PC-9 (cell line): ENCODE data around the gene PIK3R2. TPM values are rescaled to one million over a fixed set of nuclear protein-coding genes. Genes with fewer than 3 reads are reported as not detected.

Experiments used
- BruUV-seq: library from RNA; stranded (reverse); fragments of 400-500 nt; replicated peaks from 2 replicates; lab custom pipeline; 2021; lab: Mats Ljungman, UMichigan
- CTCF ChIA-PET: fragments of 300-600 bp; sonication (Branson Sonifier 250); formaldehyde crosslinking; loops from one replicate; lab custom pipeline; 2022; ENCODE audit warnings: antibody characterized with exemption; lab: Charles Lee
- POLR2A ChIA-PET: fragments of 300-600 bp; sonication (Branson Sonifier 250); formaldehyde crosslinking; loops from one replicate; lab custom pipeline; 2022; ENCODE audit warnings: antibody characterized with exemption; ENCODE audit not compliant: unreplicated experiment; lab: Charles Lee
- DNase-seq, 2 experiments: peaks; one replicate each; pipeline versions ENCODE4 v3.0.0 to v3.0.0-alpha.2; 2015 to 2022; ENCODE audit warnings: mixed read lengths in 1 of 2
- H2AFZ ChIP-seq: fragments of 200-600 bp; sonication (generic); 2 replicates; pipeline ENCODE4 v1.8.1; 2017; ENCODE audit warnings: antibody characterized with exemption
- H3F3A ChIP-seq: fragments of 200-600 bp; sonication (generic); 2 replicates; pipeline ENCODE4 v1.8.1; 2017; ENCODE audit warnings: antibody characterized with exemption, mild to moderate bottlenecking, low read depth; ENCODE audit not compliant: insufficient read depth
- H3K27ac ChIP-seq: fragments of 200-600 bp; sonication (generic); 2 replicates; pipeline ENCODE4 v1.6.1; 2016; ENCODE audit warnings: mixed run types
- H3K27me3 ChIP-seq: fragments of 200-600 bp; sonication (generic); 2 replicates; pipeline ENCODE4 v1.6.1; 2016; ENCODE audit warnings: low read depth, mixed run types; ENCODE audit not compliant: insufficient read depth
- H3K36me3 ChIP-seq: fragments of 200-600 bp; sonication (generic); 2 replicates; pipeline ENCODE4 v1.6.1; 2016; ENCODE audit warnings: low read depth, mixed run types
- H3K4me1 ChIP-seq: fragments of 200-600 bp; sonication (generic); replicated peaks from 2 replicates; pipeline ENCODE4 v1.6.1; 2016; ENCODE audit warnings: mixed run types; ENCODE audit not compliant: insufficient read depth
- H3K4me2 ChIP-seq: fragments of 200-600 bp; sonication (generic); 2 replicates; pipeline ENCODE4 v1.6.1; 2017; ENCODE audit warnings: mixed run types
- H3K4me3 ChIP-seq: fragments of 200-600 bp; sonication (generic); 2 replicates; pipeline ENCODE4 v1.6.1; 2016; ENCODE audit warnings: mixed run types
- H3K79me2 ChIP-seq: fragments of 200-600 bp; sonication (generic); 2 replicates; pipeline ENCODE4 v1.6.1; 2017; ENCODE audit warnings: low read depth, mixed run types
- H3K9me2 ChIP-seq: fragments of 200-600 bp; sonication (generic); 2 replicates; pipeline ENCODE4 v1.8.1; 2017; ENCODE audit warnings: mild to moderate bottlenecking; ENCODE audit not compliant: insufficient read depth
- H3K9me3 ChIP-seq: fragments of 200-600 bp; sonication (generic); 2 replicates; pipeline ENCODE4 v1.8.1; 2016; ENCODE audit warnings: low read depth; ENCODE audit not compliant: insufficient read depth
- H4K20me1 ChIP-seq: fragments of 200-600 bp; sonication (generic); 2 replicates; pipeline ENCODE4 v1.8.1; 2017; ENCODE audit not compliant: insufficient read depth
- EZH2 ChIP-seq: fragments of 200-600 bp; sonication (generic); IDR thresholded peaks from 2 replicates; pipeline ENCODE4 v1.8.0; 2017; ENCODE audit warnings: antibody characterized with exemption, low read depth
- intact Hi-C: fragments of 100-400 bp; cut with micrococcal nuclease; formaldehyde crosslinking; loops from one replicate; pipeline ENCODE4 v1.10.0; 2022; ENCODE audit not compliant: unreplicated experiment
- total RNA-seq: library from RNA; stranded (reverse); gene quantifications from 2 replicates; pipeline ENCODE4 v1.2.3, GENCODE V29; 2021
- TF ChIP-seq, protein P1 (sequence below): fragments of 200-600 bp; sonication (generic); conservative IDR thresholded peaks from 2 replicates; pipeline ENCODE4 v1.6.1; 2017; ENCODE audit warnings: mixed run types, antibody characterized with exemption, mild to moderate bottlenecking, moderate library complexity

The PIK3R2 gene
- total RNA-seq, 1 experiment from 2014 or later, result 61.8 TPM

DNA sequence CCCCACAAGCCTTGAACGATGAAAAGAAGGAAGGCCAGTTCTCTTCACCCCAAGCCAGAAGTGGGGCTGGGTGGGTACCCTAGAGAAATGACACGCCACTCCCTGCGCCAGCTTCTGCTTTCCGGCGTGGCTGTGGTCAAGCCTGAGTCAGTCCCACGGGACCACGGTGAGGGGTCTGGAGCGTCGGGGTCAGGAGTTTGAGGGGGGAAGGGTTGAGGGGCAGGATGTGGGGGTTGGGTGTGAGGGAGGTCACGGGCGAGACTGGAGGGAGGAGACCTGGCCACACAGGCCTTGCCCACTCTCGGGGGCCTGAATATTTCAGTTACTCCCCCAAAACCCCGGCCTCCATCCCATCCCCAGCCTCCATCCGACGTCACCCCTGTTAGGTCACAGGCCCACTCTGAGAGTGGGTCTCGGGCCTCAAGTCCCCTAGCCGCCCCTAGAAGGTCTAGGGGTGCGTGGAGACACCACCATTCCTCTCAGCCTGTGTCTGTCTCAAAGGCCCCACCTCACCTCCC lies 20.1 kb downstream of the PIK3R2 start:
- no TSS peak for BruUV-seq
- ChIA-PET POLR2A (no interaction called here), CTCF (no interaction called here)
- Histone ChIP-seq H3K27me3 (no peaks in the 10 kb centered on the region), H3K36me3 (no peaks in the 10 kb centered on the region), H3K9me3 (no peaks in the 10 kb centered on the region), H3K79me2 (no peaks in the 10 kb centered on the region), H2AFZ (peak overlapping the region; percentile 85; the same call in 1 of the 2 replicates), H3K4me3 (peak overlapping the region; percentile 66; the same call in 1 of the 2 replicates), H3K4me1 (peaks cover 15% of the 10 kb centered on the region), H3K9me2 (no peaks in the 10 kb centered on the region), H4K20me1 (no peaks in the 10 kb centered on the region), H3K4me2 (peak overlapping the region; percentile 90), H3K27ac (no peak overlapping the region), H3F3A (peaks cover 56% of the 10 kb centered on the region)
- intact Hi-C loops, result loop anchor here (5.0 kb wide), 1 partner anchor 166 kb away; the partner anchor contains the start of gene ARRDC2
- TF ChIP-seq EZH2, result no peak
- TF ChIP-seq, protein P1, sequence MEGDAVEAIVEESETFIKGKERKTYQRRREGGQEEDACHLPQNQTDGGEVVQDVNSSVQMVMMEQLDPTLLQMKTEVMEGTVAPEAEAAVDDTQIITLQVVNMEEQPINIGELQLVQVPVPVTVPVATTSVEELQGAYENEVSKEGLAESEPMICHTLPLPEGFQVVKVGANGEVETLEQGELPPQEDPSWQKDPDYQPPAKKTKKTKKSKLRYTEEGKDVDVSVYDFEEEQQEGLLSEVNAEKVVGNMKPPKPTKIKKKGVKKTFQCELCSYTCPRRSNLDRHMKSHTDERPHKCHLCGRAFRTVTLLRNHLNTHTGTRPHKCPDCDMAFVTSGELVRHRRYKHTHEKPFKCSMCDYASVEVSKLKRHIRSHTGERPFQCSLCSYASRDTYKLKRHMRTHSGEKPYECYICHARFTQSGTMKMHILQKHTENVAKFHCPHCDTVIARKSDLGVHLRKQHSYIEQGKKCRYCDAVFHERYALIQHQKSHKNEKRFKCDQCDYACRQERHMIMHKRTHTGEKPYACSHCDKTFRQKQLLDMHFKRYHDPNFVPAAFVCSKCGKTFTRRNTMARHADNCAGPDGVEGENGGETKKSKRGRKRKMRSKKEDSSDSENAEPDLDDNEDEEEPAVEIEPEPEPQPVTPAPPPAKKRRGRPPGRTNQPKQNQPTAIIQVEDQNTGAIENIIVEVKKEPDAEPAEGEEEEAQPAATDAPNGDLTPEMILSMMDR, result no peak
- no peak for DNase-seq

DNA sequence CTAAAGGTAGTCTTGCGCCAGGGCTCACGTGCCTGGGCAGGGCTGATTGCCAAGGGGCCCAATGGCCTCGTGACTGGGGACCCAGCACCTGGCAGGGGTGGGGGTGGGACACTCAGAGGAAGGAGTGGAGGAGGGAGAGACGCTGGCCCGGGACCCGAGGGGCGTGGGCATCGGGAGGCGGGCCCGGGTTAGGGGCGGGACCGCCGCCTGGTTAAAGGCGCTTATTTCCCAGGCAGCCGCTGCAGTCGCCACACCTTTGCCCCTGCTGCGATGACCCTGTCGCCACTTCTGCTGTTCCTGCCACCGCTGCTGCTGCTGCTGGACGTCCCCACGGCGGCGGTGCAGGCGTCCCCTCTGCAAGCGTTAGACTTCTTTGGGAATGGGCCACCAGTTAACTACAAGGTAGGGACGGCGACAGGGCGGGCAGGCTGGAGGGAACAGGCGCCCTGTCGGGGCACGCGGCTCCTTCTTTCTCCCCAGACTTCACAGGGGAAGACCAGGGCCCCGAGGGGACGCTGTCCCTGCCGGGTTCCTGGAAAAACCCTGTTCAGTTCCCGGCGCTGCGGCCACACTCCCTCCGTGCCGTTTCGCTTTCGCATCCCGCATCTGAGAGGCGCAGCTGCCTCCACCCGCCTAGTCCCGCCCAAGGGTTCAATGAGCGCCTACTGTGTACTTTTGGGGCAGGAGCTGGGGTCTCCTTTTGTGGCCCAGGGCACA lies 20.8 kb downstream of the PIK3R2 start, which contains the start of gene IFI30:
Gene IFI30 (plus strand): TSS at position 242 of the 717 bp plus-strand sequence. CDS start 29 bp downstream, at position 271.
- Histone ChIP-seq H3K4me3 (peak within 1 kb of the TSS; percentile 66), H3K36me3 (no peaks in the 10 kb centered on the region), H3K4me1 (peaks cover 15% of the 10 kb centered on the region), H3F3A (peaks cover 56% of the 10 kb centered on the region), H3K9me3 (no peaks in the 10 kb centered on the region), H3K9me2 (no peaks in the 10 kb centered on the region), H3K79me2 (no peaks in the 10 kb centered on the region), H3K27ac (peak within 1 kb of the TSS; percentile 11; the same call in 1 of the 2 replicates), H3K4me2 (peak within 1 kb of the TSS; percentile 90), H4K20me1 (no peaks in the 10 kb centered on the region), H3K27me3 (no peaks in the 10 kb centered on the region), H2AFZ (peak within 1 kb of the TSS; percentile 85)
- peak; percentile 63 to 84 for DNase-seq
- TF ChIP-seq, protein P1, result no peak
- TF ChIP-seq EZH2, result no peak
- ChIA-PET POLR2A (no interaction called here), CTCF (interaction anchor here (0.7 to 1.0 kb wide), 2 partner anchors 18 to 79 kb away, joined by 4 read pairs; no protein-coding TSS in a partner anchor)
- intact Hi-C loops, result loop anchor here (1.0 to 5.0 kb wide), 2 partner anchors 19 to 166 kb away; partner anchors contain the start of gene ARRDC2
- BruUV-seq, result TSS peak; percentile 51

DNA sequence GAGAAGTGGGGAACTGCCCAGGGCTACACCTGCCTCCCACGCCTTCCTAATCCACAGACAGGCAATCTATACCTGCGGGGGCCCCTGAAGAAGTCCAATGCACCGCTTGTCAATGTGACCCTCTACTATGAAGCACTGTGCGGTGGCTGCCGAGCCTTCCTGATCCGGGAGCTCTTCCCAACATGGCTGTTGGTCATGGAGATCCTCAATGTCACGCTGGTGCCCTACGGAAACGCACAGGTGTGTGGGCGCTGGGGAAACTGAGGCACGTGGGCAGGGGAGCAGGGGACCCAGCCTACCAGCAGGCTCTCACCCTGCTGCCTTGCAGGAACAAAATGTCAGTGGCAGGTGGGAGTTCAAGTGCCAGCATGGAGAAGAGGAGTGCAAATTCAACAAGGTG lies 22.0 kb downstream of the PIK3R2 start:
- Histone ChIP-seq H3K4me1 (peaks cover 15% of the 10 kb centered on the region), H3K4me2 (peak overlapping the region; percentile 90), H3K27me3 (no peaks in the 10 kb centered on the region), H3K36me3 (no peaks in the 10 kb centered on the region), H4K20me1 (no peaks in the 10 kb centered on the region), H3K79me2 (no peaks in the 10 kb centered on the region), H3F3A (peaks cover 53% of the 10 kb centered on the region), H2AFZ (0 out of 2 replicates have a peak overlapping the region, but pooled peaks have one; percentile 85), H3K9me2 (no peaks in the 10 kb centered on the region), H3K9me3 (no peaks in the 10 kb centered on the region), H3K4me3 (peak overlapping the region; percentile 66; the same call in 1 of the 2 replicates), H3K27ac (no peak overlapping the region)
- DNase-seq, result no peak
- ChIA-PET POLR2A (no interaction called here), CTCF (no interaction called here)
- intact Hi-C loops, result loop anchor here (1.0 to 5.0 kb wide), 2 partner anchors 17 to 168 kb away; partner anchors contain the start of gene ARRDC2
- no peak for TF ChIP-seq EZH2
- no TSS peak for BruUV-seq
